Transverse colon (tissue), 4 donors: ENCODE data around the gene SYT3. TPM values are rescaled to one million over a fixed set of nuclear protein-coding genes. Genes with fewer than 3 reads are reported as not detected.
"Not testable (repeated sequence)": the region's sequence is repeated elsewhere in the genome, so short reads cannot be mapped to it uniquely, and the experiment has no call there.

Experiments used
- DNase-seq: peaks from one replicate; pipeline ENCODE4 v3.0.0-alpha.2; 2019
- H3K27ac ChIP-seq, 4 donors: fragments of 200-600 bp; sonication (generic); 2 replicates each; pipeline ENCODE4 v1.5.1; 2016 to 2018; ENCODE audit warnings: inconsistent platforms in 4 of 4
- H3K27me3 ChIP-seq: fragments of 200-600 bp; sonication (generic); 2 replicates; pipeline ENCODE4 v1.5.1; 2017; ENCODE audit warnings: inconsistent platforms
- H3K36me3 ChIP-seq, 4 donors: fragments of 200-600 bp; sonication (generic); 2 replicates each; pipeline ENCODE4 v1.5.1; 2017 to 2019; ENCODE audit warnings: inconsistent platforms in 4 of 4
- H3K4me1 ChIP-seq, 4 donors: fragments of 200-600 bp; sonication (generic); 2 replicates each; pipeline ENCODE4 v1.5.1; 2017 to 2020; ENCODE audit warnings: inconsistent platforms in 4 of 4
- H3K4me3 ChIP-seq, 4 donors: fragments of 200-600 bp; sonication (generic); 1 replicate in 1 of 4; 2 replicates in 3 of 4; pipeline versions ENCODE4 v1.5.1 to v1.6.1; 2017 to 2019; ENCODE audit warnings: inconsistent platforms in 4 of 4
- H3K9me3 ChIP-seq, 2 donors: fragments of 200-600 bp; sonication (generic); 2 replicates each; pipeline ENCODE4 v1.5.1; 2017 to 2019; ENCODE audit warnings: inconsistent platforms in 2 of 2
- CTCF ChIP-seq, 5 experiments: fragments of 200-600 bp in 3 of 5; fragments of 450-650 bp in 2 of 5; sonication (generic) in 3 of 5; IDR thresholded peaks; 1 replicate in 2 of 5; 2 replicates in 3 of 5; pipeline ENCODE4 v1.5.1; 2016 to 2017; ENCODE audit warnings: antibody characterized with exemption in 5 of 5, inconsistent platforms in 3 of 5, mild to moderate bottlenecking in 2 of 5, moderate library complexity in 1 of 5
- EP300 ChIP-seq: sonication (generic); formaldehyde crosslinking; IDR thresholded peaks from one replicate; pipeline ENCODE4 v1.6.1; 2017; ENCODE audit warnings: antibody characterized with exemption, low read depth
- POLR2A ChIP-seq: fragments of 450-650 bp; IDR thresholded peaks from one replicate; pipeline ENCODE4 v1.6.1; 2016; ENCODE audit warnings: antibody characterized with exemption, mild to moderate bottlenecking, moderate library complexity
- POLR2AphosphoS5 ChIP-seq, 3 donors: sonication (generic); formaldehyde crosslinking; IDR thresholded peaks; one replicate each; pipeline ENCODE4 v1.6.1; 2016; ENCODE audit warnings: antibody characterized with exemption in 3 of 3
- WGBS, 2 donors: methylation state at CpG; one replicate each; pipeline ENCODE4 v1.1.5; 2018; ENCODE audit warnings: low coverage in 1 of 2; 5-methylcytosine and 5-hydroxymethylcytosine counted together
- in situ Hi-C, 4 donors: fragments of 200-750 bp; cut with MboI; loops; one replicate each; pipeline versions ENCODE4 v1.15.0 to v1.15.1; 2017; ENCODE audit warnings: low sequenced_read_pairs in 3 of 4, low pct_ligation_motif_present in 1 of 4, low pct_unique_long_range_greater_than_20kb in 1 of 4
- intact Hi-C: fragments of 100-400 bp; cut with DNase I; formaldehyde crosslinking; loops from one replicate; pipeline ENCODE4 v1.15.1; 2023; ENCODE audit warnings: low total_unique reads
- total RNA-seq, 4 donors: library from RNA; depleted of rRNA; stranded (reverse); fragments of >200 nt; gene quantifications; one replicate each; pipeline ENCODE4 v1.1.0, GENCODE V29; 2016

The SYT3 gene
- total RNA-seq, 4 donors from 2014 or later: 0.64 TPM; not detected in 3

- no peaks in the 10 kb centered on the region for H3K4me1 ChIP-seq
- no peaks in the 10 kb centered on the region for H3K36me3 ChIP-seq
- no peak for DNase-seq
- H3K4me3 ChIP-seq: no peak overlapping the region
- H3K9me3 ChIP-seq: no peaks in the 10 kb centered on the region
- intact Hi-C loops (no loop called here), in situ Hi-C loops (no loop called here)
- H3K27me3 ChIP-seq: peaks cover 36% of the 10 kb centered on the region
- H3K27ac ChIP-seq: no peak overlapping the region
- 82 to 89% methylated on average over 9 of the region's 9 CpGs for WGBS, 2 donors
- TF ChIP-seq POLR2A (no peak), CTCF (IDR thresholded peaks at IDR 0.05) (no peak), POLR2AphosphoS5 (IDR thresholded peaks at IDR 0.05) (no peak), EP300 (no peak)
These were observed 40.3 kb downstream of the SYT3 start for GRCh38 chr19:50599427-50599826.

GRCh38 chr19:50590191-50590590 lies 49.5 kb downstream of the SYT3 start:
- Histone ChIP-seq H3K4me3 (no peak overlapping the region), H3K9me3 (no peaks in the 10 kb centered on the region), H3K27ac (no peak overlapping the region), H3K36me3 (no peaks in the 10 kb centered on the region), H3K27me3 (no peaks in the 10 kb centered on the region), H3K4me1 (no peaks in the 10 kb centered on the region)
- in situ Hi-C loops (no loop called here), intact Hi-C loops (no loop called here)
- WGBS, 2 donors: 78% methylated on average over 3 of the region's 3 CpGs; no CpG with 5 or more reads in 1 of the 2 donors
- TF ChIP-seq CTCF (IDR thresholded peaks at IDR 0.05) (no peak), POLR2AphosphoS5 (IDR thresholded peaks at IDR 0.05) (no peak), EP300 (no peak), POLR2A (no peak)
- no peak for DNase-seq

GRCh38 chr19:50581795-50582660 lies 57.7 kb downstream of the SYT3 start:
- H3K9me3 ChIP-seq, in situ Hi-C loops: not testable (repeated sequence)
- 77% methylated on average over 24 of the region's 24 CpGs; no CpG with 5 or more reads in 1 of the 2 donors for WGBS, 2 donors

GRCh38 chr19:50580970-50581634 lies 58.6 kb downstream of the SYT3 start:
- no peak overlapping the region for H3K27ac ChIP-seq
- in situ Hi-C loops: no loop called here
- no peaks in the 10 kb centered on the region for H3K9me3 ChIP-seq
- no peak overlapping the region for H3K4me3 ChIP-seq
- TF ChIP-seq EP300: no peak
- TF ChIP-seq CTCF (IDR thresholded peaks at IDR 0.05): no peak
- TF ChIP-seq POLR2AphosphoS5 (IDR thresholded peaks at IDR 0.05): no peak
- TF ChIP-seq POLR2A: no peak
- no peaks in the 10 kb centered on the region for H3K4me1 ChIP-seq
- 79 to 80% methylated on average over 4 to 13 of the region's 13 CpGs for WGBS, 2 donors
- peaks cover 4% of the 10 kb centered on the region for H3K27me3 ChIP-seq
- H3K36me3 ChIP-seq: no peaks in the 10 kb centered on the region
- DNase-seq: no peak
- intact Hi-C loops: no loop called here

More at GRCh38 chr19:50581795-50582660, 57.7 kb downstream of the SYT3 start:
- H3K4me1 ChIP-seq, H3K36me3 ChIP-seq, intact Hi-C loops, H3K4me3 ChIP-seq, DNase-seq, H3K27me3 ChIP-seq, H3K27ac ChIP-seq: not testable (repeated sequence)
